ENCODE results near the gene TBC1D16. TPM values are rescaled to one million over a fixed set of nuclear protein-coding genes. Genes with fewer than 3 reads are reported as not detected.

Gene TBC1D16
- total RNA-seq, 2 experiments from 2014 or later, result 0.38 to 0.74 TPM

GRCh38 chr17:79954281-79955166 is 81.1 kb downstream of the TBC1D16 start:
- H3K9me2 ChIP-seq (ENCODE audit: insufficient read depth, low read length), result no peaks in the 10 kb centered on the region
- H3K9me3 ChIP-seq (ENCODE audit: low read length), result no peaks in the 10 kb centered on the region
- CTCF ChIA-PET (ENCODE audit: unreplicated experiment), result no interaction called here
- no peak for TF ChIP-seq EZH2phosphoT487 (IDR thresholded peaks at IDR 0.05; ENCODE audit: borderline replicate concordance, low read depth, low read length)
- no peak for TF ChIP-seq CTCF (conservative IDR thresholded peaks at IDR 0.05; ENCODE audit: low read length)
- H2AFZ ChIP-seq (ENCODE audit: low read length), result no peak overlapping the region
- POLR2A ChIA-PET, result interaction anchor here (1.7 kb wide), 1 partner anchor 11 kb away, joined by 5 read pairs; no protein-coding TSS in a partner anchor
- no peaks in the 10 kb centered on the region for H3K79me2 ChIP-seq (ENCODE audit: insufficient read depth, low read depth, low read length)
- H3K36me3 ChIP-seq (ENCODE audit: insufficient read depth, low read length), result no peaks in the 10 kb centered on the region
- no peak overlapping the region for H3K27ac ChIP-seq (ENCODE audit: low read depth, low read length, poor library complexity, severe bottlenecking)
- no peak for DNase-seq (ENCODE audit: low spot score)
- no TSS peak for BruUV-seq (replicated peaks)
- intact Hi-C loops (cut with micrococcal nuclease; ENCODE audit: unreplicated experiment), result no loop called here
- H3K4me3 ChIP-seq (ENCODE audit: low read depth, low read length, poor library complexity, severe bottlenecking), result no peak overlapping the region
- H4K20me1 ChIP-seq (ENCODE audit: insufficient read depth, low read length), result no peaks in the 10 kb centered on the region
- no peaks in the 10 kb centered on the region for H3K4me1 ChIP-seq (ENCODE audit: insufficient read depth, low read length, poor library complexity, severe bottlenecking)
- no peak overlapping the region for H3K4me2 ChIP-seq (ENCODE audit: low read length)

GRCh38 chr17:79953335-79953734 is 82.3 kb downstream of the TBC1D16 start:
- DNase-seq (ENCODE audit: low spot score), result no peak
- Histone ChIP-seq H3K79me2 (ENCODE audit: insufficient read depth, low read depth, low read length) (no peaks in the 10 kb centered on the region), H3K4me2 (ENCODE audit: low read length) (no peak overlapping the region), H3K4me3 (ENCODE audit: low read depth, low read length, poor library complexity, severe bottlenecking) (no peak overlapping the region), H3K27ac (ENCODE audit: low read depth, low read length, poor library complexity, severe bottlenecking) (no peak overlapping the region), H3K9me2 (ENCODE audit: insufficient read depth, low read length) (no peaks in the 10 kb centered on the region), H4K20me1 (ENCODE audit: insufficient read depth, low read length) (no peaks in the 10 kb centered on the region), H3K9me3 (ENCODE audit: low read length) (no peaks in the 10 kb centered on the region), H3K36me3 (ENCODE audit: insufficient read depth, low read length) (no peaks in the 10 kb centered on the region), H2AFZ (ENCODE audit: low read length) (no peak overlapping the region), H3K4me1 (ENCODE audit: insufficient read depth, low read length, poor library complexity, severe bottlenecking) (no peaks in the 10 kb centered on the region)
- ChIA-PET CTCF (ENCODE audit: unreplicated experiment) (interaction anchor here (1.0 to 1.6 kb wide), 2 partner anchors 17 to 21 kb away, joined by 3 to 5 read pairs; no protein-coding TSS in a partner anchor), POLR2A (interaction anchor here (1.7 kb wide), 1 partner anchor 12 kb away, joined by 5 read pairs; no protein-coding TSS in a partner anchor)
- TF ChIP-seq CTCF (conservative IDR thresholded peaks at IDR 0.05; ENCODE audit: low read length) (no peak), EZH2phosphoT487 (IDR thresholded peaks at IDR 0.05; ENCODE audit: borderline replicate concordance, low read depth, low read length) (no peak)
- BruUV-seq (replicated peaks), result no TSS peak
- intact Hi-C loops (cut with micrococcal nuclease; ENCODE audit: unreplicated experiment), result no loop called here

- Histone ChIP-seq H3K36me3 (ENCODE audit: insufficient read depth, low read length) (no peaks in the 10 kb centered on the region), H3K4me1 (ENCODE audit: insufficient read depth, low read length, poor library complexity, severe bottlenecking) (no peaks in the 10 kb centered on the region), H3K27ac (ENCODE audit: low read depth, low read length, poor library complexity, severe bottlenecking) (no peak overlapping the region), H4K20me1 (ENCODE audit: insufficient read depth, low read length) (no peaks in the 10 kb centered on the region), H3K79me2 (ENCODE audit: insufficient read depth, low read depth, low read length) (no peaks in the 10 kb centered on the region), H3K4me3 (ENCODE audit: low read depth, low read length, poor library complexity, severe bottlenecking) (no peak overlapping the region), H2AFZ (ENCODE audit: low read length) (no peak overlapping the region), H3K4me2 (ENCODE audit: low read length) (no peak overlapping the region), H3K9me2 (ENCODE audit: insufficient read depth, low read length) (no peaks in the 10 kb centered on the region), H3K9me3 (ENCODE audit: low read length) (no peaks in the 10 kb centered on the region)
- ChIA-PET POLR2A (interaction anchor here (1.7 kb wide), 1 partner anchor 12 kb away, joined by 5 read pairs; no protein-coding TSS in a partner anchor), CTCF (ENCODE audit: unreplicated experiment) (interaction anchor here (1.0 to 1.6 kb wide), 2 partner anchors 18 to 22 kb away, joined by 3 to 5 read pairs; no protein-coding TSS in a partner anchor)
- intact Hi-C loops (cut with micrococcal nuclease; ENCODE audit: unreplicated experiment), result no loop called here
- TF ChIP-seq EZH2phosphoT487 (IDR thresholded peaks at IDR 0.05; ENCODE audit: borderline replicate concordance, low read depth, low read length) (no peak), CTCF (conservative IDR thresholded peaks at IDR 0.05; ENCODE audit: low read length) (no peak)
- no peak for DNase-seq (ENCODE audit: low spot score)
- BruUV-seq (replicated peaks), result no TSS peak
These were observed 82.8 kb downstream of the TBC1D16 start for GRCh38 chr17:79952901-79953300.

All from OCI-LY7 (cell line).